NOMO-1 treated with DMSO at 0.1 percent for 48 hours (cell line): ENCODE results near the gene FRK.
A peak's percentile ranks its signal among the peaks of the same experiment; 100 is the strongest.
"Not testable (repeated sequence)": the region's sequence is repeated elsewhere in the genome, so short reads cannot be mapped to it uniquely, and the experiment has no call there.

Experiments
- DNase-seq: peaks from one replicate; lab custom pipeline; 2025; ENCODE audit not compliant: unreplicated experiment; lab: John Stamatoyannopoulos, UW

FRK gene

GRCh38 chr6:116060572-116061283, at the start of gene FRK:
TSS of gene FRK (minus strand) at chr6:116060891. CDS start at chr6:116060311, 580 bp downstream.
- peak; percentile 86 for DNase-seq

- DNase-seq = no peak
Measured at GRCh38 chr6:116108836-116109235, 48.1 kb upstream of the FRK start.

- DNase-seq = no peak
Measured at GRCh38 chr6:116106146-116106545, 45.5 kb upstream of the FRK start.

- DNase-seq = no peak
Measured at GRCh38 chr6:116105247-116105646, 44.6 kb upstream of the FRK start.

- no peak for DNase-seq
Measured at GRCh38 chr6:116104636-116105035, 43.9 kb upstream of the FRK start.

- no peak for DNase-seq
Measured at GRCh38 chr6:116102873-116103272, 42.2 kb upstream of the FRK start.

GRCh38 chr6:116101790-116102189, 41.1 kb upstream of the FRK start:
- DNase-seq = no peak

GRCh38 chr6:116101302-116101718, 40.6 kb upstream of the FRK start:
- DNase-seq = no peak

GRCh38 chr6:116100419-116101301, 40.0 kb upstream of the FRK start, which contains the start of gene NT5DC1:
TSS of gene NT5DC1 (plus strand) at chr6:116100853. CDS start at chr6:116100931, 78 bp downstream.
- peak; percentile 71 for DNase-seq

GRCh38 chr6:116099036-116099435, 38.3 kb upstream of the FRK start:
- no peak for DNase-seq

GRCh38 chr6:116096979-116097816, 36.5 kb upstream of the FRK start:
- peak; percentile 40 for DNase-seq

- not testable (repeated sequence) for DNase-seq
Measured at GRCh38 chr6:116096048-116096759, 35.5 kb upstream of the FRK start.

- no peak for DNase-seq
Measured at GRCh38 chr6:116094041-116094440, 33.4 kb upstream of the FRK start.

GRCh38 chr6:116090251-116090650, 29.6 kb upstream of the FRK start:
- no peak for DNase-seq

- DNase-seq = no peak
Measured at GRCh38 chr6:116088946-116089345, 28.3 kb upstream of the FRK start.

- no peak for DNase-seq
Measured at GRCh38 chr6:116087437-116088027, 26.8 kb upstream of the FRK start.

GRCh38 chr6:116084284-116084683, 23.6 kb upstream of the FRK start:
- DNase-seq = no peak

- no peak for DNase-seq
Measured at GRCh38 chr6:116083052-116083451, 22.4 kb upstream of the FRK start.

- DNase-seq = no peak
Measured at GRCh38 chr6:116078945-116079344, 18.3 kb upstream of the FRK start.

GRCh38 chr6:116078522-116078921, 17.8 kb upstream of the FRK start:
- no peak for DNase-seq
